IMR-90 (cell line): ENCODE data around the gene MUC5B. TPM values are rescaled to one million over a fixed set of nuclear protein-coding genes. Genes with fewer than 3 reads are reported as not detected.

Source experiments
- ATAC-seq: fragments of 200-7000 bp; cut with Tn5 transposase; 2 replicates; pipeline ENCODE4 v1.9.1; 2020; ENCODE audit warnings: low read depth, mild to moderate bottlenecking, moderate library complexity
- BruUV-seq: library from RNA; stranded (reverse); fragments of 400-500 nt; replicated peaks from 2 replicates; lab custom pipeline; 2021; lab: Mats Ljungman, UMichigan
- CTCF ChIA-PET: fragments of 300-600 bp; formaldehyde crosslinking; extraction: SDS; loops from one replicate; lab custom pipeline; 2021; ENCODE audit warnings: antibody characterized with exemption; lab: Yijun Ruan, JAX
- POLR2A ChIA-PET: fragments of 300-600 bp; sonication (Branson Sonifier 250); formaldehyde crosslinking; loops from one replicate; lab custom pipeline; 2022; ENCODE audit warnings: antibody characterized with exemption; ENCODE audit not compliant: unreplicated experiment; lab: Charles Lee
- DNase-seq: peaks from one replicate; pipeline ENCODE4 v3.0.0; 2013
- H2AFZ ChIP-seq: replicated peaks from 2 replicates; pipeline ENCODE3; 2013; ENCODE audit warnings: low read length, mild to moderate bottlenecking; ENCODE audit not compliant: poor library complexity
- H2AK5ac ChIP-seq: 2 replicates; pipeline ENCODE4 v1.6.1; 2013; ENCODE audit warnings: low read depth, low read length, inconsistent platforms
- H2AK9ac ChIP-seq: replicated peaks from 2 replicates; pipeline ENCODE3; 2013; ENCODE audit warnings: mild to moderate bottlenecking, low read depth, low read length, moderate library complexity; ENCODE audit not compliant: poor library complexity
- H2BK120ac ChIP-seq: 2 replicates; pipeline ENCODE4 v1.6.1; 2013; ENCODE audit warnings: low read depth, low read length, inconsistent platforms
- H2BK15ac ChIP-seq: 3 replicates; pipeline ENCODE4 v1.6.1; 2013; ENCODE audit warnings: low read depth, low read length, inconsistent platforms
- H2BK20ac ChIP-seq: 2 replicates; pipeline ENCODE4 v1.6.1; 2013; ENCODE audit warnings: low read depth, mild to moderate bottlenecking, inconsistent platforms, low read length, moderate library complexity
- H2BK5ac ChIP-seq: 2 replicates; pipeline ENCODE4 v1.6.1; 2013; ENCODE audit warnings: mild to moderate bottlenecking, low read depth, low read length, inconsistent platforms; ENCODE audit not compliant: poor library complexity, severe bottlenecking
- H3K14ac ChIP-seq: replicated peaks from 2 replicates; pipeline ENCODE4 v1.6.1; 2013; ENCODE audit warnings: low read depth, low read length, inconsistent platforms
- H3K18ac ChIP-seq: 2 replicates; pipeline ENCODE4 v1.6.1; 2013; ENCODE audit warnings: low read depth, low read length, control low read depth
- H3K23ac ChIP-seq: 2 replicates; pipeline ENCODE4 v1.6.1; 2013; ENCODE audit warnings: low read depth, low read length, inconsistent platforms
- H3K27ac ChIP-seq: 2 replicates; pipeline ENCODE4 v1.5.1; 2013; ENCODE audit warnings: mild to moderate bottlenecking, control low read depth, low read length; ENCODE audit not compliant: insufficient read depth
- H3K27me3 ChIP-seq: 2 replicates; pipeline ENCODE4 v1.6.1; 2013; ENCODE audit warnings: low read length; ENCODE audit not compliant: control insufficient read depth, insufficient read depth
- H3K36me3 ChIP-seq: 2 replicates; pipeline ENCODE4 v1.6.1; 2013; ENCODE audit warnings: low read length, mixed read lengths; ENCODE audit not compliant: control insufficient read depth, insufficient read depth
- H3K4ac ChIP-seq: 2 replicates; pipeline ENCODE4 v1.6.1; 2013; ENCODE audit warnings: low read depth, low read length, inconsistent platforms
- H3K4me1 ChIP-seq: 2 replicates; pipeline ENCODE4 v1.6.1; 2013; ENCODE audit warnings: low read length, mixed read lengths; ENCODE audit not compliant: control insufficient read depth, insufficient read depth
- H3K4me2 ChIP-seq: 2 replicates; pipeline ENCODE4 v1.6.1; 2013; ENCODE audit warnings: low read depth, mild to moderate bottlenecking, control low read depth, low read length, moderate library complexity
- H3K4me3 ChIP-seq: 2 replicates; pipeline ENCODE4 v1.5.1; 2013; ENCODE audit warnings: low read depth, mild to moderate bottlenecking, control low read depth, low read length, moderate library complexity; ENCODE audit not compliant: insufficient read depth
- H3K56ac ChIP-seq: 2 replicates; pipeline ENCODE4 v1.6.1; 2013; ENCODE audit warnings: low read length, inconsistent platforms; ENCODE audit not compliant: insufficient read depth; ENCODE audit errors: extremely low read depth
- H3K79me1 ChIP-seq, 2 experiments: 2 replicates each; pipeline ENCODE4 v1.6.1; 2013; ENCODE audit warnings: low read length in 2 of 2, inconsistent platforms in 1 of 2, low read depth in 1 of 2
- H3K9ac ChIP-seq: 2 replicates; pipeline ENCODE4 v1.6.1; 2013; ENCODE audit warnings: low read depth, low read length, control low read depth
- H3K9me1 ChIP-seq: 2 replicates; pipeline ENCODE4 v1.6.1; 2013; ENCODE audit warnings: low read length, inconsistent platforms; ENCODE audit not compliant: insufficient read depth
- H3K9me3 ChIP-seq: 2 replicates; pipeline ENCODE4 v1.6.1; 2013; ENCODE audit warnings: low read length; ENCODE audit not compliant: control insufficient read depth, insufficient read depth
- H4K20me1 ChIP-seq: 2 replicates; pipeline ENCODE4 v1.6.1; 2013; ENCODE audit warnings: low read length, inconsistent platforms; ENCODE audit not compliant: insufficient read depth
- H4K5ac ChIP-seq: 2 replicates; pipeline ENCODE4 v1.6.1; 2013; ENCODE audit warnings: mild to moderate bottlenecking, low read depth, low read length, control low read depth
- H4K8ac ChIP-seq, 2 experiments: 2 replicates each; pipeline ENCODE4 v1.6.1; 2013; ENCODE audit warnings: low read depth in 2 of 2, low read length in 2 of 2, control low read depth in 1 of 2, inconsistent platforms in 1 of 2
- H4K91ac ChIP-seq: 2 replicates; pipeline ENCODE4 v1.6.1; 2013; ENCODE audit warnings: low read depth, low read length, inconsistent platforms; ENCODE audit not compliant: insufficient read depth
- BHLHE40 ChIP-seq: fragments of 150-350 bp; IDR thresholded peaks from 2 replicates; pipeline ENCODE4 v1.6.1; 2016; ENCODE audit warnings: mild to moderate bottlenecking, low read depth, low read length
- CEBPB ChIP-seq: IDR thresholded peaks from 2 replicates; pipeline ENCODE4 v1.6.1; 2012; ENCODE audit warnings: low read depth, low read length, improper control_type of control experiment
- CHD1 ChIP-seq: IDR thresholded peaks from 2 replicates; pipeline ENCODE4 v1.6.1; 2012; ENCODE audit warnings: low read depth, low read length, improper control_type of control experiment
- CTCF ChIP-seq: conservative IDR thresholded peaks from 2 replicates; pipeline ENCODE4 v1.5.1; 2012; ENCODE audit warnings: mild to moderate bottlenecking, low read depth, low read length, improper control_type of control experiment
- FOS ChIP-seq: fragments of 150-350 bp; IDR thresholded peaks from 2 replicates; pipeline ENCODE4 v1.6.1; 2016; ENCODE audit warnings: low read depth, low read length
- MAFK ChIP-seq: IDR thresholded peaks from 2 replicates; pipeline ENCODE4 v1.6.1; 2012; ENCODE audit warnings: low read depth, low read length, improper control_type of control experiment
- MXI1 ChIP-seq: IDR thresholded peaks from 2 replicates; pipeline ENCODE4 v1.6.1; 2012; ENCODE audit warnings: low read depth, mild to moderate bottlenecking, low read length, moderate library complexity, borderline replicate concordance
- NFE2L2 ChIP-seq: fragments of 150-350 bp; IDR thresholded peaks from 2 replicates; pipeline ENCODE4 v1.6.1; 2016; ENCODE audit warnings: low read depth, mild to moderate bottlenecking, low read length
- POLR2A ChIP-seq: IDR thresholded peaks from 2 replicates; pipeline ENCODE4 v1.6.1; 2012; ENCODE audit warnings: mild to moderate bottlenecking, low read depth, low read length
- RAD21 ChIP-seq: IDR thresholded peaks from 2 replicates; pipeline ENCODE4 v1.6.1; 2012; ENCODE audit warnings: low read length, improper control_type of control experiment
- RCOR1 ChIP-seq: IDR thresholded peaks from 2 replicates; pipeline ENCODE4 v1.6.1; 2012; ENCODE audit warnings: mild to moderate bottlenecking, low read length, improper control_type of control experiment; ENCODE audit not compliant: insufficient replicate concordance
- RFX5 ChIP-seq: IDR thresholded peaks from 2 replicates; pipeline ENCODE4 v1.8.0; 2012; ENCODE audit warnings: low read depth, mild to moderate bottlenecking, low read length, moderate library complexity
- SMC3 ChIP-seq: fragments of 150-350 bp; IDR thresholded peaks from 2 replicates; pipeline ENCODE4 v1.6.1; 2016; ENCODE audit warnings: low read depth, mild to moderate bottlenecking, antibody characterized with exemption, low read length, moderate library complexity
- WGBS, 2 experiments: methylation state at CpG; one replicate each; pipeline versions ENCODE4 v1.1.5 to v1.1.7; 2013; ENCODE audit warnings: missing lambda C conversion rate in 2 of 2; ENCODE audit not compliant: insufficient read length in 1 of 2; ENCODE audit errors: extremely low coverage in 2 of 2; 5-methylcytosine and 5-hydroxymethylcytosine counted together
- dilution Hi-C: fragments of 300-500 bp; cut with HindIII; formaldehyde crosslinking; loops from one replicate; pipeline ENCODE4 v1.14.3; 2018; ENCODE audit warnings: low sequenced_read_pairs; ENCODE audit not compliant: unreplicated experiment
- in situ Hi-C: fragments of 300-500 bp; cut with MboI; formaldehyde crosslinking; loops from 3 replicates; pipeline ENCODE4 v1.14.3; 2019; ENCODE audit warnings: low sequenced_read_pairs, inconsistent platforms, mixed read lengths
- intact Hi-C: fragments of 100-400 bp; cut with micrococcal nuclease; formaldehyde crosslinking; loops from 2 replicates; pipeline ENCODE4 v1.10.0; 2022
- polyA plus RNA-seq, 3 experiments: library from polyadenylated mRNA; depleted of rRNA; stranded (reverse); fragments of >200 nt; gene quantifications; 2 replicates each; pipeline ENCODE4 v1.2.3, GENCODE V29; 2012; ENCODE audit warnings: low replicate concordance in 1 of 3
- total RNA-seq: library from RNA; depleted of rRNA; stranded (reverse); fragments of >200 nt; gene quantifications from 2 replicates; pipeline ENCODE4 v1.2.3, GENCODE V29; 2012
- TF ChIP-seq, protein P1 (sequence below): fragments of 150-350 bp; IDR thresholded peaks from 2 replicates; pipeline ENCODE4 v1.6.1; 2017; ENCODE audit warnings: mild to moderate bottlenecking, antibody characterized with exemption, low read length, low read depth
- TF ChIP-seq, protein P2 (sequence below): fragments of 150-350 bp; IDR thresholded peaks from 2 replicates; pipeline ENCODE4 v1.6.1; 2016; ENCODE audit warnings: low read depth, mild to moderate bottlenecking, low read length, moderate library complexity, borderline replicate concordance

MUC5B gene
- total and polyA plus RNA-seq, 2 of the 4 experiments (the other 2 are of a cell fraction) = not detected

- no peak overlapping the region for H3K4ac ChIP-seq
- no peak overlapping the region for H3K9ac ChIP-seq
- H3K36me3 ChIP-seq = peaks cover 14% of the 10 kb centered on the region; the same call in 1 of the 2 replicates
- DNase-seq (no peak), ATAC-seq (no peak)
- no peak overlapping the region for H4K8ac ChIP-seq
- no peak overlapping the region for H3K18ac ChIP-seq
- H4K5ac ChIP-seq = no peak overlapping the region
- peaks cover 10% of the 10 kb centered on the region for H3K9me1 ChIP-seq
- 69% methylated on average over 10 of the region's 17 CpGs; no CpG with 5 or more reads in 1 of the 2 experiments for WGBS, 2 experiments
- H3K9me3 ChIP-seq = no peaks in the 10 kb centered on the region
- H3K4me1 ChIP-seq = peaks cover 8% of the 10 kb centered on the region
- no peak for TF ChIP-seq RCOR1
- TF ChIP-seq CHD1 = no peak
- TF ChIP-seq RAD21 = no peak
- TF ChIP-seq SMC3 = no peak
- no peak for TF ChIP-seq MXI1
- TF ChIP-seq FOS = no peak
- TF ChIP-seq CEBPB = no peak
- no peak for TF ChIP-seq NFE2L2
- TF ChIP-seq MAFK = no peak
- TF ChIP-seq, protein P1, sequence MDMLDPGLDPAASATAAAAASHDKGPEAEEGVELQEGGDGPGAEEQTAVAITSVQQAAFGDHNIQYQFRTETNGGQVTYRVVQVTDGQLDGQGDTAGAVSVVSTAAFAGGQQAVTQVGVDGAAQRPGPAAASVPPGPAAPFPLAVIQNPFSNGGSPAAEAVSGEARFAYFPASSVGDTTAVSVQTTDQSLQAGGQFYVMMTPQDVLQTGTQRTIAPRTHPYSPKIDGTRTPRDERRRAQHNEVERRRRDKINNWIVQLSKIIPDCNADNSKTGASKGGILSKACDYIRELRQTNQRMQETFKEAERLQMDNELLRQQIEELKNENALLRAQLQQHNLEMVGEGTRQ = no peak
- TF ChIP-seq, protein P2, sequence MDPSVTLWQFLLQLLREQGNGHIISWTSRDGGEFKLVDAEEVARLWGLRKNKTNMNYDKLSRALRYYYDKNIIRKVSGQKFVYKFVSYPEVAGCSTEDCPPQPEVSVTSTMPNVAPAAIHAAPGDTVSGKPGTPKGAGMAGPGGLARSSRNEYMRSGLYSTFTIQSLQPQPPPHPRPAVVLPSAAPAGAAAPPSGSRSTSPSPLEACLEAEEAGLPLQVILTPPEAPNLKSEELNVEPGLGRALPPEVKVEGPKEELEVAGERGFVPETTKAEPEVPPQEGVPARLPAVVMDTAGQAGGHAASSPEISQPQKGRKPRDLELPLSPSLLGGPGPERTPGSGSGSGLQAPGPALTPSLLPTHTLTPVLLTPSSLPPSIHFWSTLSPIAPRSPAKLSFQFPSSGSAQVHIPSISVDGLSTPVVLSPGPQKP = no peak
- TF ChIP-seq CTCF = no peak
- no peak for TF ChIP-seq BHLHE40
- no peak for TF ChIP-seq RFX5
- no peak for TF ChIP-seq POLR2A
- H2BK15ac ChIP-seq = no peak overlapping the region
- peaks cover 95% of the 10 kb centered on the region for H4K20me1 ChIP-seq
- H3K4me3 ChIP-seq = no peak overlapping the region
- no peak overlapping the region for H2AFZ ChIP-seq
- ChIA-PET POLR2A (no interaction called here), CTCF (no interaction called here)
- intact Hi-C loops (no loop called here), dilution Hi-C loops (no loop called here), in situ Hi-C loops (no loop called here)
- no peak overlapping the region for H2BK120ac ChIP-seq
- no peak overlapping the region for H2BK5ac ChIP-seq
- no peak overlapping the region for H2AK9ac ChIP-seq
- no TSS peak for BruUV-seq
- H3K27ac ChIP-seq = no peak overlapping the region
- H3K79me1 ChIP-seq = peaks cover 13 to 94% of the 10 kb centered on the region in 2 experiments
- H3K4me2 ChIP-seq = no peak overlapping the region
- no peak overlapping the region for H4K91ac ChIP-seq
- no peak overlapping the region for H2AK5ac ChIP-seq
- H3K23ac ChIP-seq = no peak overlapping the region
- no peaks in the 10 kb centered on the region for H3K27me3 ChIP-seq
- H2BK20ac ChIP-seq = no peak overlapping the region
- H3K56ac ChIP-seq = no peak overlapping the region
- no peak overlapping the region for H3K14ac ChIP-seq
Observed at GRCh38 chr11:1302461-1303125, 79.7 kb downstream of the MUC5B start.
